Prostate gland (tissue), 2 donors: ENCODE measurements around the gene SLC35B3. TPM values are rescaled to one million over a fixed set of nuclear protein-coding genes. Genes with fewer than 3 reads are reported as not detected.
"Not testable (repeated sequence)": the region's sequence is repeated elsewhere in the genome, so short reads cannot be mapped to it uniquely, and the experiment has no call there.

Experiments
- DNase-seq: peaks from one replicate; pipeline ENCODE4 v3.0.0-alpha.2; 2019; ENCODE audit warnings: low spot score
- H3K27ac ChIP-seq, 2 donors: fragments of 200-600 bp; sonication (generic); 2 replicates each; pipeline ENCODE4 v1.5.1; 2017 to 2019
- H3K27me3 ChIP-seq: fragments of 200-600 bp; sonication (generic); replicated peaks from 2 replicates; pipeline ENCODE4 v1.5.1; 2019; ENCODE audit not compliant: insufficient read depth
- H3K36me3 ChIP-seq, 2 donors: fragments of 200-600 bp; sonication (generic); 1 replicate in 1 of 2; 2 replicates in 1 of 2; pipeline versions ENCODE4 v1.5.1 to v1.8.1; 2017 to 2019
- H3K4me1 ChIP-seq: fragments of 200-600 bp; sonication (generic); replicated peaks from 2 replicates; pipeline ENCODE4 v1.5.1; 2019
- H3K4me3 ChIP-seq, 2 donors: fragments of 200-600 bp; sonication (generic); 2 replicates each; pipeline ENCODE4 v1.5.1; 2017 to 2019
- H3K9me3 ChIP-seq: fragments of 200-600 bp; sonication (generic); 2 replicates; pipeline ENCODE4 v1.5.1; 2017
- POLR2A ChIP-seq: fragments of 450-650 bp; IDR thresholded peaks from one replicate; pipeline ENCODE4 v1.6.1; 2016; ENCODE audit warnings: antibody characterized with exemption, mild to moderate bottlenecking
- POLR2AphosphoS5 ChIP-seq: sonication (generic); formaldehyde crosslinking; IDR thresholded peaks from one replicate; pipeline ENCODE4 v1.6.1; 2017; ENCODE audit warnings: antibody characterized with exemption
- WGBS: methylation state at CpG from one replicate; pipeline ENCODE4 v1.1.5; 2018; 5-methylcytosine and 5-hydroxymethylcytosine counted together
- intact Hi-C: fragments of 100-400 bp; cut with DNase I; formaldehyde crosslinking; loops from one replicate; pipeline ENCODE4 v1.14.2; 2022
- total RNA-seq, 2 donors: library from RNA; depleted of rRNA; stranded (reverse); fragments of >200 nt; gene quantifications; one replicate each; pipeline ENCODE4 v1.1.0, GENCODE V29; 2016
- TF ChIP-seq, protein P1 (sequence below), 4 experiments: fragments of 200-600 bp in 2 of 4; fragments of 450-650 bp in 2 of 4; sonication (generic) in 2 of 4; IDR thresholded peaks; 1 replicate in 3 of 4; 2 replicates in 1 of 4; pipeline ENCODE4 v1.5.1; 2016 to 2019; ENCODE audit warnings: antibody characterized with exemption in 4 of 4, mild to moderate bottlenecking in 2 of 4, moderate library complexity in 2 of 4

SLC35B3 gene
- total RNA-seq, 2 donors from 2014 or later = 12.3 to 16.9 TPM

GRCh38 chr6:8435845-8436168 lies 462 bp upstream of the SLC35B3 start:
- 12% methylated on average over 15 of the region's 15 CpGs for WGBS
- Histone ChIP-seq H3K36me3 (no peaks in the 10 kb centered on the region), H3K27ac (peak overlapping the region; percentile 81 to 86), H3K9me3 (no peaks in the 10 kb centered on the region), H3K27me3 (no peaks in the 10 kb centered on the region), H3K4me1 (no peaks in the 10 kb centered on the region), H3K4me3 (peak overlapping the region; percentile 60 to 71)
- no peak for DNase-seq
- intact Hi-C loops = loop anchor here (10.0 kb wide), 1 partner anchor 1041 kb away; no protein-coding TSS in a partner anchor
- TF ChIP-seq, protein P1, sequence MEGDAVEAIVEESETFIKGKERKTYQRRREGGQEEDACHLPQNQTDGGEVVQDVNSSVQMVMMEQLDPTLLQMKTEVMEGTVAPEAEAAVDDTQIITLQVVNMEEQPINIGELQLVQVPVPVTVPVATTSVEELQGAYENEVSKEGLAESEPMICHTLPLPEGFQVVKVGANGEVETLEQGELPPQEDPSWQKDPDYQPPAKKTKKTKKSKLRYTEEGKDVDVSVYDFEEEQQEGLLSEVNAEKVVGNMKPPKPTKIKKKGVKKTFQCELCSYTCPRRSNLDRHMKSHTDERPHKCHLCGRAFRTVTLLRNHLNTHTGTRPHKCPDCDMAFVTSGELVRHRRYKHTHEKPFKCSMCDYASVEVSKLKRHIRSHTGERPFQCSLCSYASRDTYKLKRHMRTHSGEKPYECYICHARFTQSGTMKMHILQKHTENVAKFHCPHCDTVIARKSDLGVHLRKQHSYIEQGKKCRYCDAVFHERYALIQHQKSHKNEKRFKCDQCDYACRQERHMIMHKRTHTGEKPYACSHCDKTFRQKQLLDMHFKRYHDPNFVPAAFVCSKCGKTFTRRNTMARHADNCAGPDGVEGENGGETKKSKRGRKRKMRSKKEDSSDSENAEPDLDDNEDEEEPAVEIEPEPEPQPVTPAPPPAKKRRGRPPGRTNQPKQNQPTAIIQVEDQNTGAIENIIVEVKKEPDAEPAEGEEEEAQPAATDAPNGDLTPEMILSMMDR (IDR thresholded peaks at IDR 0.05) = no peak
- TF ChIP-seq POLR2AphosphoS5 (no peak), POLR2A (no peak)

DNA sequence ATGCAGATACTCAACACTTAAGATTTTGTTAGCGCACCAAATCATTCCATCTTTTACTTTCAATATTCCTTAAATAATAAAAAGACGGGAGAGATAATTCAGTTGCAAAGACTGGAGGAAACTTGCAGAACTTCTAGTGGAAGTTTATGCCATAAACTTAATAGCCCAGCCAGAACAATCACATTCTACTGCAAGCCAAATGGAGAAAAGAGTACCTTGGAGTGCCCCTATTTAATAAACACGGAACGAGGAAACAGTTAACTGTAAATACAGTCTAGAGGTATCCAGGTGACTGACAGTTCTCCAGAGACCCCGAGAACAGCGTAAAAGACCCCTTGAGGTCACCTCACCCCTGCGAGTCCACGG lies 635 bp downstream of the SLC35B3 start:
- no peaks in the 10 kb centered on the region for H3K36me3 ChIP-seq
- intact Hi-C loops = loop anchor here (10.0 kb wide), 1 partner anchor 1040 kb away; no protein-coding TSS in a partner anchor
- WGBS = under 1% methylated on average over 8 of the region's 8 CpGs
- peak overlapping the region; percentile 81 to 86 for H3K27ac ChIP-seq
- DNase-seq = no peak
- H3K27me3 ChIP-seq = no peaks in the 10 kb centered on the region
- no peaks in the 10 kb centered on the region for H3K9me3 ChIP-seq
- TF ChIP-seq, protein P1 (IDR thresholded peaks at IDR 0.05) = no peak
- TF ChIP-seq POLR2A = no peak
- no peak for TF ChIP-seq POLR2AphosphoS5
- peak overlapping the region; percentile 60 to 71 for H3K4me3 ChIP-seq
- H3K4me1 ChIP-seq = no peaks in the 10 kb centered on the region

GRCh38 chr6:8432614-8433013 lies 2.7 kb downstream of the SLC35B3 start:
- intact Hi-C loops = loop anchor here (10.0 kb wide), 1 partner anchor 1038 kb away; no protein-coding TSS in a partner anchor
- WGBS = 94% methylated on average over 2 of the region's 2 CpGs
- no peak for TF ChIP-seq POLR2A
- TF ChIP-seq POLR2AphosphoS5 = no peak
- TF ChIP-seq, protein P1 (IDR thresholded peaks at IDR 0.05) = no peak

GRCh38 chr6:8429821-8430220 lies 5.5 kb downstream of the SLC35B3 start:
- H3K4me3 ChIP-seq = no peak overlapping the region
- WGBS = 87% methylated on average over 2 of the region's 2 CpGs
- intact Hi-C loops = loop anchor here (10.0 kb wide), 1 partner anchor 1035 kb away; no protein-coding TSS in a partner anchor
- H3K4me1 ChIP-seq = no peaks in the 10 kb centered on the region
- no peaks in the 10 kb centered on the region for H3K27me3 ChIP-seq
- H3K36me3 ChIP-seq = no peaks in the 10 kb centered on the region
- no peak for DNase-seq
- H3K27ac ChIP-seq = no peak overlapping the region
- TF ChIP-seq POLR2AphosphoS5 (no peak), POLR2A (no peak)
- TF ChIP-seq, protein P1 (IDR thresholded peaks at IDR 0.05) = no peak
- no peaks in the 10 kb centered on the region for H3K9me3 ChIP-seq

More at GRCh38 chr6:8432614-8433013, 2.7 kb downstream of the SLC35B3 start:
- Histone ChIP-seq H3K9me3 (no peaks in the 10 kb centered on the region), H3K36me3 (no peaks in the 10 kb centered on the region), H3K4me3 (no peak overlapping the region), H3K4me1 (no peaks in the 10 kb centered on the region), H3K27ac (no peak overlapping the region), H3K27me3 (no peaks in the 10 kb centered on the region)
- DNase-seq = no peak

DNA sequence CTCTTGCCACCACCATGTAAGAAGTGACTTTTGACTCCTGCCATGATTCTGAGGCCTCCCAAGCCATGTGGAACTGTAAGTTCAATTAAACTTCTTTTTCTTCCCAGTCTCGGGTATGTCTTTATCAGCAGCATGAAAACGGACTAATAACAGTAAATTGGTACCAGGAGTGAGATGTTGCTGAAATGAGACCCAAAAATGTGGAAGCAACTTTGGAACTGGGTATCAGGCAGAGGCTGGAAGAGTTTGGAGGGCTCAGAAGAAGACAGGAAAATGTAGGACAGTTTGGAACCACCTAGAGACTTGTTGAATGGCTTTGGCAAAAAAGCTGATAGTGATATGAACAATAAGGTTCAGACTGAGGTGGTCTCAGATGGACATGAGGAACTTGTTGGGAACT lies 8.8 kb downstream of the SLC35B3 start:
- 94% methylated on average over 2 of the region's 2 CpGs for WGBS
- DNase-seq, H3K4me1 ChIP-seq, H3K27ac ChIP-seq, intact Hi-C loops, H3K9me3 ChIP-seq, H3K36me3 ChIP-seq, H3K4me3 ChIP-seq, H3K27me3 ChIP-seq: not testable (repeated sequence)
